ENCODE results near the gene RIT2. TPM values are rescaled to one million over a fixed set of nuclear protein-coding genes. Genes with fewer than 3 reads are reported as not detected.

Gene RIT2
- polyA plus RNA-seq, 1 donor from 2014 or later = 1.1 TPM

DNA sequence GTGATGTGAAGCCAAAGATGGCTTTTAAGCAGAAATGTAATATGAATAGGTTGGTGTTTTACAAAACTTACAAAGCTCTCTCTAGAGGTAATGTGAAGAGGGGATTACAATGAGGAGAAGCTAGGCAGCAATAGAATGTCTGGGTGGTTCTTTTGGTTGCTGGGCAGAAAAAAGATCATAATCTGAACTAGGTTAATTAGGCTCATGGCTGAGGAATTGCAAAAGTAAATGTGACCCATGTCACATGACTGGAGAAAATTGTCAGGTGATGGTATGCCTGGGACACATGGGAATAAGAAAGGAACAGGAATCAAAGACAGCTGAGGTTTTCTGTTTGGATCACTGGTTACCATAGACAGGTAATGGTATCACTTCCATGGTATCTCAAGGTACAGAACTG is 7.5 kb upstream of the RIT2 start:
- H3K9me3 ChIP-seq (ENCODE audit: low read length) = no peaks in the 10 kb centered on the region
- no peak overlapping the region for H3K4me2 ChIP-seq (ENCODE audit: low read length)
- no peaks in the 10 kb centered on the region for H3K27me3 ChIP-seq (ENCODE audit: insufficient read depth, low read depth, low read length)
- no peaks in the 10 kb centered on the region for H3K36me3 ChIP-seq (ENCODE audit: insufficient read depth, low read length)
- H3K9ac ChIP-seq (ENCODE audit: low read length) = no peak overlapping the region
- no peaks in the 10 kb centered on the region for H3K9me2 ChIP-seq (ENCODE audit: insufficient read depth, low read length)
- no peak overlapping the region for H3K4me3 ChIP-seq (ENCODE audit: low read length)
- no peaks in the 10 kb centered on the region for H3F3A ChIP-seq (ENCODE audit: insufficient read depth, low read length, poor library complexity, severe bottlenecking)
- H4K20me1 ChIP-seq (ENCODE audit: insufficient read depth) = no peaks in the 10 kb centered on the region
- no peak overlapping the region for H2AFZ ChIP-seq (ENCODE audit: low read depth, low read length)
- H3K27ac ChIP-seq (ENCODE audit: low read length) = no peak overlapping the region
- TF ChIP-seq EZH2 (IDR thresholded peaks at IDR 0.05; ENCODE audit: borderline replicate concordance, insufficient read depth, low read length, poor library complexity, severe bottlenecking) = no peak
- no peaks in the 10 kb centered on the region for H3K79me2 ChIP-seq (replicated peaks; ENCODE audit: insufficient read depth, low read length)

DNA sequence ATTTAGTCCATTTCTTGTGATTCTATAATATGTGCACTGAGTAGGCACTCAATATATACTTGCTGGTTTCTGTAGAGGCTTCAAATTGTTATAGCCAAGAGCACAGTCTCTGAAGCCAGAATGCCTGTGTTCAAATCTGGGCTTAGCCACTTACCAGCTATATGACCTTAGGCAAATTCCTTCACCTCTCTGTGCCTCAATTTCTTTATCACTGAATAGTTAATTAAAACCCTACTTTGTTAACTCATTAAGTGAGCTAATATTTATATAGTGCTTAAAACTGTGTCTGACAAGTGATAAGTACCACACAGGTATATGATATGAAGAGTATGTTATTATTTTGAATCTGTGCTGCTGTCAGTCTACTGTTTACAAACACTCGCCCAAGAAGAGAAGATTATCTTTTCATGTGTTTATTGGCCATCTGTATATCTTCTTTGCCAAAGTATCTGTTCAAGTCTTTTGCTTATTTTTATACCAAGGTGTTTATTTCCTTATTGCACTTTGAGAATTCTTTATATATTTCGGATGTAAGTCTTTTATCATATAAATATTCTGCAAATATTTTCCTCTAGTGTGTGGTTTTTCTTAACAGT is 1.3 kb upstream of the RIT2 start:
- TF ChIP-seq, protein P1, sequence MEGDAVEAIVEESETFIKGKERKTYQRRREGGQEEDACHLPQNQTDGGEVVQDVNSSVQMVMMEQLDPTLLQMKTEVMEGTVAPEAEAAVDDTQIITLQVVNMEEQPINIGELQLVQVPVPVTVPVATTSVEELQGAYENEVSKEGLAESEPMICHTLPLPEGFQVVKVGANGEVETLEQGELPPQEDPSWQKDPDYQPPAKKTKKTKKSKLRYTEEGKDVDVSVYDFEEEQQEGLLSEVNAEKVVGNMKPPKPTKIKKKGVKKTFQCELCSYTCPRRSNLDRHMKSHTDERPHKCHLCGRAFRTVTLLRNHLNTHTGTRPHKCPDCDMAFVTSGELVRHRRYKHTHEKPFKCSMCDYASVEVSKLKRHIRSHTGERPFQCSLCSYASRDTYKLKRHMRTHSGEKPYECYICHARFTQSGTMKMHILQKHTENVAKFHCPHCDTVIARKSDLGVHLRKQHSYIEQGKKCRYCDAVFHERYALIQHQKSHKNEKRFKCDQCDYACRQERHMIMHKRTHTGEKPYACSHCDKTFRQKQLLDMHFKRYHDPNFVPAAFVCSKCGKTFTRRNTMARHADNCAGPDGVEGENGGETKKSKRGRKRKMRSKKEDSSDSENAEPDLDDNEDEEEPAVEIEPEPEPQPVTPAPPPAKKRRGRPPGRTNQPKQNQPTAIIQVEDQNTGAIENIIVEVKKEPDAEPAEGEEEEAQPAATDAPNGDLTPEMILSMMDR (IDR thresholded peaks at IDR 0.05; ENCODE audit: poor library complexity, severe bottlenecking) = no peak
- TF ChIP-seq EP300 (conservative IDR thresholded peaks at IDR 0.05; ENCODE audit: poor library complexity, severe bottlenecking) (no peak), MXI1 (conservative IDR thresholded peaks at IDR 0.05; ENCODE audit: poor library complexity, severe bottlenecking) (no peak), TAF1 (IDR thresholded peaks at IDR 0.05; ENCODE audit: low read depth) (no peak), POLR2AphosphoS5 (IDR thresholded peaks at IDR 0.05) (no peak), EZH2 (IDR thresholded peaks at IDR 0.05; ENCODE audit: borderline replicate concordance, insufficient read depth, low read length, poor library complexity, severe bottlenecking) (no peak), RAD21 (conservative IDR thresholded peaks at IDR 0.05) (no peak), SMC3 (conservative IDR thresholded peaks at IDR 0.05; ENCODE audit: poor library complexity) (no peak)
- TF ChIP-seq, protein P2, sequence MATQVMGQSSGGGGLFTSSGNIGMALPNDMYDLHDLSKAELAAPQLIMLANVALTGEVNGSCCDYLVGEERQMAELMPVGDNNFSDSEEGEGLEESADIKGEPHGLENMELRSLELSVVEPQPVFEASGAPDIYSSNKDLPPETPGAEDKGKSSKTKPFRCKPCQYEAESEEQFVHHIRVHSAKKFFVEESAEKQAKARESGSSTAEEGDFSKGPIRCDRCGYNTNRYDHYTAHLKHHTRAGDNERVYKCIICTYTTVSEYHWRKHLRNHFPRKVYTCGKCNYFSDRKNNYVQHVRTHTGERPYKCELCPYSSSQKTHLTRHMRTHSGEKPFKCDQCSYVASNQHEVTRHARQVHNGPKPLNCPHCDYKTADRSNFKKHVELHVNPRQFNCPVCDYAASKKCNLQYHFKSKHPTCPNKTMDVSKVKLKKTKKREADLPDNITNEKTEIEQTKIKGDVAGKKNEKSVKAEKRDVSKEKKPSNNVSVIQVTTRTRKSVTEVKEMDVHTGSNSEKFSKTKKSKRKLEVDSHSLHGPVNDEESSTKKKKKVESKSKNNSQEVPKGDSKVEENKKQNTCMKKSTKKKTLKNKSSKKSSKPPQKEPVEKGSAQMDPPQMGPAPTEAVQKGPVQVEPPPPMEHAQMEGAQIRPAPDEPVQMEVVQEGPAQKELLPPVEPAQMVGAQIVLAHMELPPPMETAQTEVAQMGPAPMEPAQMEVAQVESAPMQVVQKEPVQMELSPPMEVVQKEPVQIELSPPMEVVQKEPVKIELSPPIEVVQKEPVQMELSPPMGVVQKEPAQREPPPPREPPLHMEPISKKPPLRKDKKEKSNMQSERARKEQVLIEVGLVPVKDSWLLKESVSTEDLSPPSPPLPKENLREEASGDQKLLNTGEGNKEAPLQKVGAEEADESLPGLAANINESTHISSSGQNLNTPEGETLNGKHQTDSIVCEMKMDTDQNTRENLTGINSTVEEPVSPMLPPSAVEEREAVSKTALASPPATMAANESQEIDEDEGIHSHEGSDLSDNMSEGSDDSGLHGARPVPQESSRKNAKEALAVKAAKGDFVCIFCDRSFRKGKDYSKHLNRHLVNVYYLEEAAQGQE (IDR thresholded peaks at IDR 0.05; ENCODE audit: borderline replicate concordance) = no peak
- no peaks in the 10 kb centered on the region for H3K79me2 ChIP-seq (replicated peaks; ENCODE audit: insufficient read depth, low read length)
- H3K27me3 ChIP-seq (ENCODE audit: insufficient read depth, low read depth, low read length) = no peaks in the 10 kb centered on the region
- H3K36me3 ChIP-seq (ENCODE audit: insufficient read depth, low read length) = no peaks in the 10 kb centered on the region
- H2AFZ ChIP-seq (ENCODE audit: low read depth, low read length) = no peak overlapping the region
- no peaks in the 10 kb centered on the region for H3F3A ChIP-seq (ENCODE audit: insufficient read depth, low read length, poor library complexity, severe bottlenecking)
- H4K20me1 ChIP-seq (ENCODE audit: insufficient read depth) = no peaks in the 10 kb centered on the region
- H3K9me3 ChIP-seq (ENCODE audit: low read length) = no peaks in the 10 kb centered on the region
- H3K27ac ChIP-seq (ENCODE audit: low read length) = no peak overlapping the region
- no peak overlapping the region for H3K4me3 ChIP-seq (ENCODE audit: low read length)
- H3K4me2 ChIP-seq (ENCODE audit: low read length) = no peak overlapping the region
- H3K9ac ChIP-seq (ENCODE audit: low read length) = no peak overlapping the region
- no peaks in the 10 kb centered on the region for H3K9me2 ChIP-seq (ENCODE audit: insufficient read depth, low read length)
